HG02678 (cell line): ENCODE measurements around the gene CLHC1.
"Not testable (repeated sequence)": the region's sequence is repeated elsewhere in the genome, so short reads cannot be mapped to it uniquely, and the experiment has no call there.

Source experiments
- ATAC-seq: cut with Tn5 transposase; IDR thresholded peaks from one replicate; pipeline ENCODE4 v1.9.1; 2021; ENCODE audit warnings: mild to moderate bottlenecking, moderate library complexity; ENCODE audit not compliant: unreplicated experiment

CLHC1 gene

GRCh38 chr2:55137024-55137958, 94.8 kb downstream of the CLHC1 start:
- ATAC-seq: no peak

- ATAC-seq: no peak
Observed at GRCh38 chr2:55136138-55136541, 96.0 kb downstream of the CLHC1 start.

- ATAC-seq: no peak
Observed at GRCh38 chr2:55135491-55135890, 96.6 kb downstream of the CLHC1 start.

GRCh38 chr2:55134316-55134706, 97.8 kb downstream of the CLHC1 start:
- ATAC-seq: peak; percentile 10

GRCh38 chr2:55133467-55134315, 98.4 kb downstream of the CLHC1 start:
- ATAC-seq: peak; percentile 83

- ATAC-seq: no peak
Observed at GRCh38 chr2:55130849-55131248, 101.2 kb downstream of the CLHC1 start.

- ATAC-seq: not testable (repeated sequence)
Observed at GRCh38 chr2:55126643-55127042, 105.5 kb downstream of the CLHC1 start.
